Measurements from ENCODE around the gene NARF. TPM values are rescaled to one million over a fixed set of nuclear protein-coding genes. Genes with fewer than 3 reads are reported as not detected.

Gene NARF
- polyA plus RNA-seq, 1 of the 3 experiments (the other 2 are of a cell fraction) = 128 TPM

DNA sequence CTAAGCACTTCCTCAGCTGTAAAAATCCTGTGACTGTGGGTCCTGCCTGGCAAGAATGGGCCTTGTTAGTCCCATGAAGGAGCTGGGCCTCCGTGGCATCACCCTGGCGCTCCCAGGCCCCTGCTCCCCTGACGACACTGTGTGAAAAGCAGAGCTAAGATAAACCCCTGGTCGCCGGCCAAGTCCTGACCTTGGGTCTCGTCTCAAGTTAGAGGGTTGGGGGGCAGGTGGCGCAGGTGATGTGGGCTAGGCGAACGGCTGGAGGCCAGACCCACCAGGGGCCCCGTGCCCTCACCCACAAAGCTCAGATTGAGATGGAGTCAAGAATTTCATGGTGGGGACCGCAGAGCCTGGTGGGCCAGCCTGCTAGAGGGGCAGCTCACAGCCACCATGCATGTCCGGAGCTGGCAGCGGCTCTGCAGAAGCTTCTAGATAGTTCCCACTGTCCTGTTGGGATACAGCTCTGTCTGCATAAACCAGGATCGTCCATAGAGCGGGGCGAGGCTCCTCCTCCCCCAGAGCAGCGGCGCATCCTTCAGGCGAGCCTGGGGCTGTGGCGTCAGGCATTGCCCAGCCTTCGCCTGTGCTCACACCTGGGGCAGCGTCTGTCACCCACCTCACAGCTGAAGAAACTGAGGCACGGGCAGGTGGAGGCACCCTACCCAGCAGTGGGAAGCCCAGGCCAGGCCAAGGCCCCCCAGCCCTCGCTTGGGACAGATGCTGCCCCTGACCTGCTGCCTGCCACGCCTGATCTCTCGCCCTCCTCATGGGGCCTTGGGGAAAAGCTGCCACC is 19.9 kb upstream of the NARF start:
- CTCF ChIA-PET = interaction anchor here (0.6 to 0.8 kb wide), 3 partner anchors 14 to 91 kb away, joined by 3 to 4 read pairs (median 3); no protein-coding TSS in a partner anchor
- no peak overlapping the region for H2AFZ ChIP-seq (ENCODE audit: low read depth)
- no peaks in the 10 kb centered on the region; a peak in 1 of 4 replicates for H3K4me1 ChIP-seq (ENCODE audit: control insufficient read depth in 1 of 2, insufficient read depth in 2 of 2, low read depth in 1 of 2, low read length in 1 of 2)
- H3K27me3 ChIP-seq (ENCODE audit: insufficient read depth) = no peaks in the 10 kb centered on the region
- H4K20me1 ChIP-seq (ENCODE audit: insufficient read depth) = peaks cover 13% of the 10 kb centered on the region; the same call in 1 of the 2 replicates
- no peaks in the 10 kb centered on the region for H3K9me2 ChIP-seq
- no peak overlapping the region for H3K4me2 ChIP-seq
- no peaks in the 10 kb centered on the region for H3K9me3 ChIP-seq
- POLR2A ChIA-PET = no interaction called here
- H3F3A ChIP-seq (replicated peaks; ENCODE audit: insufficient read depth) = peaks cover 12% of the 10 kb centered on the region
- no peaks in the 10 kb centered on the region for H3K79me2 ChIP-seq (ENCODE audit: insufficient read depth)
- WGBS (ENCODE audit: low lambda C conversion rate) = 92% methylated on average over 22 of the region's 26 CpGs
- TF ChIP-seq USF1 (IDR thresholded peaks at IDR 0.05; ENCODE audit: borderline replicate concordance, low read depth) (no peak), ELF1 (IDR thresholded peaks at IDR 0.05) (no peak), FOXJ3 (CRISPR knock-in tag; IDR thresholded peaks at IDR 0.05) (no peak), POLR2AphosphoS5 (IDR thresholded peaks at IDR 0.05; ENCODE audit: low read depth, low read length) (no peak; the same call in 1 of the 2 replicates), NRF1 (IDR thresholded peaks at IDR 0.05; ENCODE audit: low read depth, low read length) (no peak), EZH2phosphoT487 (IDR thresholded peaks at IDR 0.05; ENCODE audit: borderline replicate concordance, low read depth) (no peak), RFX5 (IDR thresholded peaks at IDR 0.05; ENCODE audit: low read length) (no peak), EP300 (IDR thresholded peaks at IDR 0.05; ENCODE audit: borderline replicate concordance in 1 of 2, low read depth in 1 of 2, low read length in 1 of 2) (no peak)
- TF ChIP-seq, protein P1, sequence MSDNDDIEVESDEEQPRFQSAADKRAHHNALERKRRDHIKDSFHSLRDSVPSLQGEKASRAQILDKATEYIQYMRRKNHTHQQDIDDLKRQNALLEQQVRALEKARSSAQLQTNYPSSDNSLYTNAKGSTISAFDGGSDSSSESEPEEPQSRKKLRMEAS (IDR thresholded peaks at IDR 0.05; ENCODE audit: low read depth) = no peak
- no peak overlapping the region for H3K4me3 ChIP-seq (ENCODE audit: low read depth in 2 of 2, low read length in 1 of 2)
- DNase-seq = no peak
- no peak overlapping the region for H3K27ac ChIP-seq (ENCODE audit: low read depth in 2 of 2, low read length in 1 of 2)
- H3K36me3 ChIP-seq (replicated peaks in 1 of 2; ENCODE audit: control insufficient read depth in 1 of 2, insufficient read depth in 2 of 2, low read length in 1 of 2) = peaks cover 7 to 30% of the 10 kb centered on the region in 2 experiments
- no peak overlapping the region for H3K9ac ChIP-seq

GRCh38 chr17:82439194-82439828 is 19.2 kb upstream of the NARF start:
- H3F3A ChIP-seq (replicated peaks; ENCODE audit: insufficient read depth) = peaks cover 12% of the 10 kb centered on the region
- H3K4me3 ChIP-seq (ENCODE audit: low read depth in 2 of 2, low read length in 1 of 2) = no peak overlapping the region
- H3K79me2 ChIP-seq (ENCODE audit: insufficient read depth) = no peaks in the 10 kb centered on the region
- no peak overlapping the region for H3K27ac ChIP-seq (ENCODE audit: low read depth in 2 of 2, low read length in 1 of 2)
- CTCF ChIA-PET = interaction anchor here (0.8 to 1.6 kb wide), 2 partner anchors 11 to 24 kb away, joined by 3 read pairs; no protein-coding TSS in a partner anchor
- H3K9ac ChIP-seq = no peak overlapping the region
- H4K20me1 ChIP-seq (ENCODE audit: insufficient read depth) = peaks cover 13% of the 10 kb centered on the region; the same call in 1 of the 2 replicates
- H3K4me2 ChIP-seq = no peak overlapping the region
- H3K36me3 ChIP-seq (replicated peaks in 1 of 2; ENCODE audit: control insufficient read depth in 1 of 2, insufficient read depth in 2 of 2, low read length in 1 of 2) = peaks cover 7 to 38% of the 10 kb centered on the region in 2 experiments
- no peaks in the 10 kb centered on the region; a peak in 1 of 4 replicates for H3K4me1 ChIP-seq (ENCODE audit: control insufficient read depth in 1 of 2, insufficient read depth in 2 of 2, low read depth in 1 of 2, low read length in 1 of 2)
- WGBS (ENCODE audit: low lambda C conversion rate) = 89% methylated on average over 18 of the region's 29 CpGs
- H3K9me3 ChIP-seq = no peaks in the 10 kb centered on the region
- POLR2A ChIA-PET = no interaction called here
- TF ChIP-seq, protein P2, sequence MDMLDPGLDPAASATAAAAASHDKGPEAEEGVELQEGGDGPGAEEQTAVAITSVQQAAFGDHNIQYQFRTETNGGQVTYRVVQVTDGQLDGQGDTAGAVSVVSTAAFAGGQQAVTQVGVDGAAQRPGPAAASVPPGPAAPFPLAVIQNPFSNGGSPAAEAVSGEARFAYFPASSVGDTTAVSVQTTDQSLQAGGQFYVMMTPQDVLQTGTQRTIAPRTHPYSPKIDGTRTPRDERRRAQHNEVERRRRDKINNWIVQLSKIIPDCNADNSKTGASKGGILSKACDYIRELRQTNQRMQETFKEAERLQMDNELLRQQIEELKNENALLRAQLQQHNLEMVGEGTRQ (IDR thresholded peaks at IDR 0.05; ENCODE audit: borderline replicate concordance, low read depth, low read length) = no peak
- TF ChIP-seq RXRA (IDR thresholded peaks at IDR 0.05; ENCODE audit: borderline replicate concordance, low read depth) = no peak
- TF ChIP-seq SIN3A (IDR thresholded peaks at IDR 0.05; ENCODE audit: borderline replicate concordance, low read depth, low read length) = no peak
- no peaks in the 10 kb centered on the region for H3K27me3 ChIP-seq (ENCODE audit: insufficient read depth)
- H3K9me2 ChIP-seq = no peaks in the 10 kb centered on the region
- peak; percentile 48 for DNase-seq
- H2AFZ ChIP-seq (ENCODE audit: low read depth) = no peak overlapping the region
